Measurements from ENCODE around the gene IL12A.

Gene IL12A

DNA sequence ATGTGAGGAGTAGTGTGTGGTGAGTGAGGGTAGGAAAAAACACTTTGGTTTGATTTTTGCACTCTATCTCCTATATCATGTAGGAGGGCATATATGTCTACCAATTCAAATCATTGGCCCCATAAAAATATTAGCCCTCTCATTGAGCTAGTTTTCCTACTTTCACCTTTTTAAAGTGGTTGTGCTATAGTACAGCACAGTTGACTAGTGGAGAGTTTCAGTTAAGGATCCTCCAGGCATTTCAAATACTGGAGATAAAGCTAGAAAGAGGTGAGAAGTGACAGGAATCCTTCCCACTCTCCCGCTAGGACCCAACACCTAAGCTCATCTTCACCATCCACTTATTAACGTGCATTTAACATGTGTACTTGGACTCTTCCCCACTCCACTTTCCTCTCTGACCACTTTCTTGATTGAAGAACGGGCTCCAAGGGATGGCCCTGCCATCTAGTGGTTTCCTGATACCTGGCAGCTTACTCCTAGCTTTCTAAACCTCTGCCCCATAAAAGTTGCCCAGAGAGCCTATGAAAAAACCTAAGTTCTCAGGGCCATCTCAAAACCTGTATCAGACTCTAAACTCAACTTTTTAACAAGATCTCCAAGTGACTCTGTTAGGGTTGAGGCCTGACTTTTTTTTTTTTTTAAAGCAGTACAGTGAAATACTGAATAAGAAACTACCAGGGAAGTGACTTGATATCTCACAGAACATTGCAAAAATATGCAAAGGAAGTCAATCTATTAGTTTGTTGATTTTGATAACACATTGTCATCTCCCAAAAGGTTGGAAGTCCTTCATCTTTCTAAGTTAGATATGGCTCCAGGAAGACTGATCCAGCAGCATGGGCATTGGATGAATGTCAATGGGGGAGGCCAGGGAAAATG lies 17.9 kb downstream of the IL12A start:
- Histone ChIP-seq H3K4me1 (ENCODE audit: control insufficient read depth in 1 of 2, insufficient read depth in 2 of 2, low read length in 2 of 2) (no peaks in the 10 kb centered on the region), H3K4me3 (ENCODE audit: low read depth in 1 of 2, low read length in 2 of 2) (no peak overlapping the region), H3K9ac (ENCODE audit: low read depth in 1 of 2, low read length in 2 of 2) (no peak overlapping the region), H3K27ac (ENCODE audit: low read depth, low read length) (no peak overlapping the region), H3K36me3 (ENCODE audit: control insufficient read depth in 1 of 2, insufficient read depth in 2 of 2, low read length in 2 of 2) (no peaks in the 10 kb centered on the region), H3K9me3 (ENCODE audit: control insufficient read depth in 1 of 2, low read length in 2 of 2) (no peaks in the 10 kb centered on the region), H3K27me3 (ENCODE audit: control insufficient read depth in 1 of 2, insufficient read depth in 2 of 2, low read length in 2 of 2) (no peaks in the 10 kb centered on the region)

DNA sequence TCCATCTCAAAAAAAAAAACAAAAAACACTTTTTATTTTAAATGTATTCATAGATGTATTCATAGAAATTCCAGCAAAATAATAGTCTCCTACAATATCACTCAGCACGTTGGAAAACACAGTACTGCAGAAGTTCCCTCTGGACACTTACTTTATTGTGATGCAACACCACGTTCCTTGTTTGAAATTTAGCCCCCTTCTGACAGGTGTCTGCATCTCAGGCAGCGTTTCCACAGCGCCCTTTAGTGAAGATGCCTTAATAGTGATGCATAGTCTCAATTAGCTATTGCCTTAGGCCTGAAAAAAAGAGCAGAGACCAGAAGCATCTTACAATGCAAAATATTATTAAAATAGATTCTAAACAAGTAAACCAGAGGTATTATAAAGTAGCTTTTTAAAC lies 20.3 kb downstream of the IL12A start:
- H3K36me3 ChIP-seq (ENCODE audit: control insufficient read depth in 1 of 2, insufficient read depth in 2 of 2, low read length in 2 of 2): no peaks in the 10 kb centered on the region
- peaks cover 0 to 4% of the 10 kb centered on the region in 2 donors for H3K4me1 ChIP-seq (ENCODE audit: control insufficient read depth in 1 of 2, insufficient read depth in 2 of 2, low read length in 2 of 2)
- H3K9ac ChIP-seq (ENCODE audit: low read depth in 1 of 2, low read length in 2 of 2): no peak overlapping the region
- H3K4me3 ChIP-seq (ENCODE audit: low read depth in 1 of 2, low read length in 2 of 2): no peak overlapping the region
- no peaks in the 10 kb centered on the region for H3K27me3 ChIP-seq (ENCODE audit: control insufficient read depth in 1 of 2, insufficient read depth in 2 of 2, low read length in 2 of 2)
- H3K9me3 ChIP-seq (ENCODE audit: control insufficient read depth in 1 of 2, low read length in 2 of 2): no peaks in the 10 kb centered on the region
- H3K27ac ChIP-seq (ENCODE audit: low read depth, low read length): no peak overlapping the region

DNA sequence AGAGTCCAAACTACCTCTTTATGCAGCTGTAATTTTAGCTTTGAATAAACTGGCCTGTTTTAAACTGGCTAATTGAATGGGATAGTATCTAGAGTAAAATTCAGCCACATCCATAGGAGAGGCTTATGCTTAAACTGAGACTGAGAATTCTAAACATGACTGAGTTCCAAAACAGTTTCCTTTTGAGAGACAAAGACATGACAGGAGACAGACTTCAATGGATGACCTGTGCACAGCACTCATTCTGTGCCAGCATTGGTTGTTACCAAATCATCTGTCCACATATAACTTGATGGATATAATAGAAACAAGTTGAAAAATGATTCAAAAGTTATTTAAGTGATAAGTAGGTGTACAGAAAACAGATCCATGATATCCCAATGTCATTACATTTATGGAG lies 20.9 kb downstream of the IL12A start:
- H3K9ac ChIP-seq (ENCODE audit: low read depth in 1 of 2, low read length in 2 of 2): no peak overlapping the region
- H3K4me3 ChIP-seq (ENCODE audit: low read depth in 1 of 2, low read length in 2 of 2): no peak overlapping the region
- no peaks in the 10 kb centered on the region for H3K36me3 ChIP-seq (ENCODE audit: control insufficient read depth in 1 of 2, insufficient read depth in 2 of 2, low read length in 2 of 2)
- H3K27ac ChIP-seq (ENCODE audit: low read depth, low read length): no peak overlapping the region
- H3K9me3 ChIP-seq (ENCODE audit: control insufficient read depth in 1 of 2, low read length in 2 of 2): no peaks in the 10 kb centered on the region
- no peaks in the 10 kb centered on the region for H3K27me3 ChIP-seq (ENCODE audit: control insufficient read depth in 1 of 2, insufficient read depth in 2 of 2, low read length in 2 of 2)
- peaks cover 0 to 4% of the 10 kb centered on the region in 2 donors for H3K4me1 ChIP-seq (ENCODE audit: control insufficient read depth in 1 of 2, insufficient read depth in 2 of 2, low read length in 2 of 2)

DNA sequence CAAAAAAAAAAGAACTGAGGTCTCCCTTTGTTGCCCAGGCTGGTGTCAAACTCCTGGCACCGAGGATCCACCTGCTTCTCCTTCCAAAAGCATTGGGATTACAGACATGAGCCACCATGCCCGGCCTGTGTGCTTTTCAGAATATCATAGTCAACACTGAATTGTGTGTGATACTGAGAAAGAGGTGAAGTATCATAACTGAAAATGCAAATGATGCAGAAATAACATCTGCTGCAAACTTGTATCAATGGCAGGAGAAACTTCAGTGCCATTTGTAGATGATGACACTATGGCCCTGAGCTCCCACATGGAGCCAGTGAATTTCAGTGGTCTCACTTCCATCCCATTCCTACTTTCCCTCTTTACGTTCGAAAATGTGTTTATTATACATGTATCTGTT lies 21.9 kb downstream of the IL12A start:
- no peak overlapping the region for H3K27ac ChIP-seq (ENCODE audit: low read depth, low read length)
- H3K4me3 ChIP-seq (ENCODE audit: low read depth in 1 of 2, low read length in 2 of 2): no peak overlapping the region
- no peaks in the 10 kb centered on the region for H3K9me3 ChIP-seq (ENCODE audit: control insufficient read depth in 1 of 2, low read length in 2 of 2)
- H3K4me1 ChIP-seq (ENCODE audit: control insufficient read depth in 1 of 2, insufficient read depth in 2 of 2, low read length in 2 of 2): peaks cover 0 to 4% of the 10 kb centered on the region in 2 donors
- no peak overlapping the region for H3K9ac ChIP-seq (ENCODE audit: low read depth in 1 of 2, low read length in 2 of 2)
- H3K36me3 ChIP-seq (ENCODE audit: control insufficient read depth in 1 of 2, insufficient read depth in 2 of 2, low read length in 2 of 2): no peaks in the 10 kb centered on the region
- no peaks in the 10 kb centered on the region for H3K27me3 ChIP-seq (ENCODE audit: control insufficient read depth in 1 of 2, insufficient read depth in 2 of 2, low read length in 2 of 2)

DNA sequence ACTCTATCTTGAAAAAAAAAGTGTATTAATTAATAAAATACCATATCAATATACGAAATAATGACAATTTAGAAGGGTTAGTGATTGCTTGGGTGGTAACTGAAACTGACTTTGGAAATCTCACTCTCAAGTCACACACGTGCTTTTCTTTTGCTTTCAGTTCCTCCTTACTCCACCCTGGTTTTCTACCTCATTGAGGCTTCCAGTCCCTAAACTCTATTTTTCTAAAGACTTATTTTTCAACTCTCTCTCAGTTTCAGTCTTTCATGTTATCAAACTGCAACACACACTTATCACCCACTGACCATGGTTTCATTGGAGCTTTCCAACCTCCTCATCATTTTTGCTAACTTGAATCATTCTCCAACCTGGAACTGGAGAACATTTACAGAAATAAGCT lies 23.5 kb downstream of the IL12A start:
- Histone ChIP-seq H3K4me1 (ENCODE audit: control insufficient read depth in 1 of 2, insufficient read depth in 2 of 2, low read length in 2 of 2) (peaks cover 0 to 9% of the 10 kb centered on the region in 2 donors), H3K36me3 (ENCODE audit: control insufficient read depth in 1 of 2, insufficient read depth in 2 of 2, low read length in 2 of 2) (no peaks in the 10 kb centered on the region), H3K27ac (ENCODE audit: low read depth, low read length) (no peak overlapping the region), H3K9me3 (ENCODE audit: control insufficient read depth in 1 of 2, low read length in 2 of 2) (no peaks in the 10 kb centered on the region), H3K9ac (ENCODE audit: low read depth in 1 of 2, low read length in 2 of 2) (no peak overlapping the region), H3K27me3 (ENCODE audit: control insufficient read depth in 1 of 2, insufficient read depth in 2 of 2, low read length in 2 of 2) (no peaks in the 10 kb centered on the region), H3K4me3 (ENCODE audit: low read depth in 1 of 2, low read length in 2 of 2) (no peak overlapping the region)

DNA sequence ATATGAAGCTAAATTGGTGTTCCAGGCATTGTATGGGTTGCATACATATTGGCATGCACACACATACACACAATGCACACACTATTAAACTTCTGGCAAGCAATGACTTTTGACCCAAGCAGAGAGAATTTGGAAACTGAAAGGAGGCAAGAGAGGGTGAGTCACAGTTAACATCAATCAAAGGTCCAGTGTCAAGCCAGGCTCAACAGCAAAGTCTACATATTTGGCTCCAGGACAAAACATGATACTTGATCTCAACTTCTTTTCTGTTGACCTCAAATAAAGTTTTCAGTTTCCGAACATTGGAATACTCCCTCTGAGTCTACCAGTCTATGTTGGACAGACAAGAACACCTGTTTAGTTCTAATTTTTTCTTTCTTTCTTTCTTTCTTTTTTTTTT lies 28.3 kb downstream of the IL12A start:
- H3K27ac ChIP-seq (ENCODE audit: low read depth, low read length): no peak overlapping the region
- H3K9ac ChIP-seq (ENCODE audit: low read depth in 1 of 2, low read length in 2 of 2): no peak overlapping the region
- peaks cover 0 to 9% of the 10 kb centered on the region in 2 donors for H3K4me1 ChIP-seq (ENCODE audit: control insufficient read depth in 1 of 2, insufficient read depth in 2 of 2, low read length in 2 of 2)
- no peaks in the 10 kb centered on the region for H3K27me3 ChIP-seq (ENCODE audit: control insufficient read depth in 1 of 2, insufficient read depth in 2 of 2, low read length in 2 of 2)
- H3K4me3 ChIP-seq (ENCODE audit: low read depth in 1 of 2, low read length in 2 of 2): no peak overlapping the region
- no peaks in the 10 kb centered on the region for H3K9me3 ChIP-seq (ENCODE audit: control insufficient read depth in 1 of 2, low read length in 2 of 2)
- no peaks in the 10 kb centered on the region for H3K36me3 ChIP-seq (ENCODE audit: control insufficient read depth in 1 of 2, insufficient read depth in 2 of 2, low read length in 2 of 2)

DNA sequence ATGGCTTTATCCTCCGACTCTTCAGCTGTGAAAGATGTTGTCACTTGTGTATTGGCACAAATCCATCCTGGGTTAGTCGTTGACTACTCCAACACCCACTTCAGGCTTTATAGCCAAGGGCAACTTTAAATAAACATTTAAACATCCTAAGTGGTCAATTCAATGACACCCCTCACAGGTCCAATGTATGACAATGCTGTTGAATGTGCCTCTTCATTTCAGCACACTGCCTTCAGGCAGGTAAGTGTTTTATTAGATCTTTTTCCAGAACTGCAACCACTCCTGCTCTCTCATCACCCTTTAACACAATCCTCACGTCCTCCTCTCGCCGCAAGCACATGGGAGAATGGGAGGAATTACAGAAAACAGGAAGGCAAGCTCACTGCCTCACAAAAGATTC lies 30.3 kb downstream of the IL12A start:
- Histone ChIP-seq H3K36me3 (ENCODE audit: control insufficient read depth in 1 of 2, insufficient read depth in 2 of 2, low read length in 2 of 2) (no peaks in the 10 kb centered on the region), H3K4me1 (ENCODE audit: control insufficient read depth in 1 of 2, insufficient read depth in 2 of 2, low read length in 2 of 2) (peaks cover 0 to 4% of the 10 kb centered on the region in 2 donors), H3K27ac (ENCODE audit: low read depth, low read length) (no peak overlapping the region)

DNA sequence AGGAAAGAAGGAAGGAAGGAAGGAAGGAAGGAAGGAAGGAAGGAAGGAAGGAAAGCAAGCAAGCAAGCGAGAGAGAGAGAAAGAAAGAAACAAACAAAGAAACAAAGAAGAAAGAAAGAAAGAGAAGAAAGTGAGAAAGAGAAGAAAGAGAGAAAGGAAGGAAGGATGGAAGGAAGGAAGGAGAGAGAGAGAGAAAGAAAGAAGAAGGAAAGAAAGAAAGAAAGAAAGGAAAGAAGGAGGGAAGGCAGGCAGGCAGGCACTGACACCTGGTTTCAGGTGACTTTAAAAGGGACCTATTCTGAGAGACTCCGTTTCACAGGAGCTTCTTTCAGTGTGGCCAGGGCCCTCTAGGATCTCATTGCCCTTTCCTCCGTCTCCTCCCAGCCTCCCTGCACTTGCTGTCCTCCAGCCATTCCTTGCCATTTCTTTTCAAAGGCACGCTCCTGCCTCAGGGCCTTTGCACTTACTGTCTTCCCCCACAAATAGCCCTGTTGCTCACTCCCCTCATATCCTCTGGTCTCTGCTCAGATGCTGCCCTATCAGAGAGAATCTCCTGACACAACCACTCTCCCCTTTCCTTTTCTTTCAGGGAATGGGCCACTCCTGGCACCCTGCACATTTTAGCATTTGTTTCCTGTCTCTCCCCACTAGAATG lies 31.5 kb downstream of the IL12A start:
- Histone ChIP-seq H3K9ac (ENCODE audit: low read depth in 1 of 2, low read length in 2 of 2) (no peak overlapping the region), H3K9me3 (ENCODE audit: control insufficient read depth in 1 of 2, low read length in 2 of 2) (no peaks in the 10 kb centered on the region), H3K27ac (ENCODE audit: low read depth, low read length) (no peak overlapping the region), H3K4me3 (ENCODE audit: low read depth in 1 of 2, low read length in 2 of 2) (no peak overlapping the region), H3K4me1 (ENCODE audit: control insufficient read depth in 1 of 2, insufficient read depth in 2 of 2, low read length in 2 of 2) (peaks cover 0 to 4% of the 10 kb centered on the region in 2 donors), H3K27me3 (ENCODE audit: control insufficient read depth in 1 of 2, insufficient read depth in 2 of 2, low read length in 2 of 2) (no peaks in the 10 kb centered on the region), H3K36me3 (ENCODE audit: control insufficient read depth in 1 of 2, insufficient read depth in 2 of 2, low read length in 2 of 2) (no peaks in the 10 kb centered on the region)

More for the DNA sequence above, 30.3 kb downstream of the IL12A start:
- H3K9ac ChIP-seq (ENCODE audit: low read depth in 1 of 2, low read length in 2 of 2): no peak overlapping the region
- no peak overlapping the region for H3K4me3 ChIP-seq (ENCODE audit: low read depth in 1 of 2, low read length in 2 of 2)
- no peaks in the 10 kb centered on the region for H3K9me3 ChIP-seq (ENCODE audit: control insufficient read depth in 1 of 2, low read length in 2 of 2)
- no peaks in the 10 kb centered on the region for H3K27me3 ChIP-seq (ENCODE audit: control insufficient read depth in 1 of 2, insufficient read depth in 2 of 2, low read length in 2 of 2)

DNA sequence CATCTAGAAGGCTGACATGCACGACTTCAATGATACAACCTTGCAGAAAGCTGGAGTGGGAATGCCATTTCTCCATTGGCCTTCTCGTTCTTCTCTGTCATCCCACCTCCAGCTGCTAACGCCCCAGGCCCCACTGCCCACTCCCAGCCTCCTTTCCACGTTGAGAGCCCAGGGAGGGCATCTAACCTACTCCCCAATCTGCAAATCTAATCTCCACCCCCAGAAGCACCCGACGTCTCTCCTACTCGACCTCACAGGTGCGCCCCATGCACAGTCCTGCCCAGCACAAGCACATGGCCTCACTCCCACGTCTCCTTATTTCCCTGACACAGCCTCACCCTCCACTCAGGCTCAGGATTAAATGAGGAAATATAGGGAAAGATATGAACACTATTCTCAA lies 33.4 kb downstream of the IL12A start:
- H3K9me3 ChIP-seq (ENCODE audit: control insufficient read depth in 1 of 2, low read length in 2 of 2): no peaks in the 10 kb centered on the region
- H3K4me3 ChIP-seq (ENCODE audit: low read depth in 1 of 2, low read length in 2 of 2): no peak overlapping the region
- no peak overlapping the region for H3K9ac ChIP-seq (ENCODE audit: low read depth in 1 of 2, low read length in 2 of 2)
- H3K4me1 ChIP-seq (ENCODE audit: control insufficient read depth in 1 of 2, insufficient read depth in 2 of 2, low read length in 2 of 2): no peaks in the 10 kb centered on the region
- H3K27ac ChIP-seq (ENCODE audit: low read depth, low read length): no peak overlapping the region
- H3K27me3 ChIP-seq (ENCODE audit: control insufficient read depth in 1 of 2, insufficient read depth in 2 of 2, low read length in 2 of 2): no peaks in the 10 kb centered on the region
- no peaks in the 10 kb centered on the region for H3K36me3 ChIP-seq (ENCODE audit: control insufficient read depth in 1 of 2, insufficient read depth in 2 of 2, low read length in 2 of 2)

DNA sequence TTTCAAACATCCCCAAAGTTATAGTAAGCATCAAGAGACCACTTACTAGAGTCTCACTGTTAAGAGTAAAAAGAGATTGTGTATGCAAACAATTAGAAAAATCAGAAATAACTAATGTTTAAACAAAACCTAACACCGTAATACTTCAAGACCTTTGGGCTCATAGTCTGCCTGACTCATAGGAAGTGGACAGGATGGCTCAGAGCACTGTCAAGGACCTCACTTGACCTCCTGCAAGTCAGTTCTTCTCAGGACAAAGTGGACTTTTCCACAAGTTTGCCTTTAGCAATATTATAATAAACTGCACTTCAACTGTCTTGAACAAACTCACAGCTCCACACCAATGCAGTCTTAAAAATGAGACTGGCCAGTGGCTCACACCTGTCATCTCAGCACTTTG lies 34.8 kb downstream of the IL12A start:
- H3K9me3 ChIP-seq (ENCODE audit: control insufficient read depth in 1 of 2, low read length in 2 of 2): no peaks in the 10 kb centered on the region
- H3K36me3 ChIP-seq (ENCODE audit: control insufficient read depth in 1 of 2, insufficient read depth in 2 of 2, low read length in 2 of 2): no peaks in the 10 kb centered on the region
- H3K27me3 ChIP-seq (ENCODE audit: control insufficient read depth in 1 of 2, insufficient read depth in 2 of 2, low read length in 2 of 2): no peaks in the 10 kb centered on the region
- H3K27ac ChIP-seq (ENCODE audit: low read depth, low read length): no peak overlapping the region
- H3K9ac ChIP-seq (ENCODE audit: low read depth in 1 of 2, low read length in 2 of 2): no peak overlapping the region
- no peaks in the 10 kb centered on the region for H3K4me1 ChIP-seq (ENCODE audit: control insufficient read depth in 1 of 2, insufficient read depth in 2 of 2, low read length in 2 of 2)
- no peak overlapping the region for H3K4me3 ChIP-seq (ENCODE audit: low read depth in 1 of 2, low read length in 2 of 2)
